Measurements from ENCODE around the gene TEKTIP1.
A peak's percentile ranks its signal among the peaks of the same experiment; 100 is the strongest.

The TEKTIP1 gene

DNA sequence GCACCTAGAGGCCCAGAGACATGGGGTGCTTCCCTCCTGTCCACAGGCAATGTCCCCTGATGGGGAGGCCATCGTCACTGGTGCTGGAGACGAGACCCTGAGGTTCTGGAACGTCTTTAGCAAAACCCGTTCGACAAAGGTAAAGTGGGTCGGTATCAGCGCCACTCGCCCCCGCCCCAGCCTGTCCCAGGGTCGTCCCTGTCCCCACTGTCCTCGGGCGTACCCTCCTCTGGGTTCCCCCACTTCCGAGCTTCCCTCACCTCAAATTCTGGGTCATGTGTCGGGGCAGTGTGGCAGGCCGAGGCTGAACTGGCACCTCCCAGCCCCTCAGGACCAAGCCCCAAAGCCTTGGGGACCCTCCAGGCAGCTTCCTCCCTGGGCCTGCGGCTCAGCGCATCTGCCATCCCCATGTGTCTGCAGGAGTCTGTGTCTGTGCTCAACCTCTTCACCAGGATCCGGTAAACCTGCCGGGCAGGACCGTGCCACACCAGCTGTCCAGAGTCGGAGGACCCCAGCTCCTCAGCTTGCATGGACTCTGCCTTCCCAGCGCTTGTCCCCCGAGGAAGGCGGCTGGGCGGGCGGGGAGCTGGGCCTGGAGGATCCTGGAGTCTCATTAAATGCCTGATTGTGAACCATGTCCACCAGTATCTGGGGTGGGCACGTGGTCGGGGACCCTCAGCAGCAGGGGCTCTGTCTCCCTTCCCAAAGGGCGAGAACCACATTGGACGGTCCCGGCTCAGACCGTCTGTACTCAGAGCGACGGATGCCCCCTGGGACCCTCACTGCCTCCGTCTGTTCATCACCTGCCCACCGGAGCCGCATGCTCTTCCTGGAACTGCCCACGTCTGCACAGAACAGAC, 4.4 kb upstream of the TEKTIP1 start:
- intact Hi-C loops (cut with DNase I) = no loop called here
- DNase-seq = peak in 1 of 10 donors; percentile 76

GRCh38 chr19:3535235-3535535, 3.8 kb upstream of the TEKTIP1 start:
- intact Hi-C loops (cut with DNase I) = no loop called here
- DNase-seq = no peak

GRCh38 chr19:3535563-3535965, 3.4 kb upstream of the TEKTIP1 start:
- intact Hi-C loops (cut with DNase I) = no loop called here
- DNase-seq = peak in 1 of 10 donors; percentile 73

DNA sequence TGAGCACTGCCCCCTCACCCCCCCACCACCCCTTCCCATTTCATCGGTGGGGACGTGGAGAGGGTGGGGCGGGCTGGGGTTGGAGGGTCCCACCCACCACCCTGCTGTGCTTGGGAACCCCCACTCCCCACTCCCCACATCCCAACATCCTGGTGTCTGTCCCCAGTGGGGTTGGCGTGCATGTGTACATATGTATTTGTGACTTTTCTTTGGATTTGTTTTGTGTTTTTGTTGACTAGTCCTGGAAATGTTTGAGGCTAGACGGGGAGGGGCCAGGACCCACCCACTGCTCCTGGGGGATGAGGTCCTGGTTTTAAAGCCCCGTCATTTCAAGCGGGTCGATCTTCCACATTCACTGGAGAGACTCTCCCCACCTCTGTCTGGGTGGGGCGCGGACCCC, 3.0 kb upstream of the TEKTIP1 start:
- no peak for DNase-seq
- intact Hi-C loops (cut with DNase I) = no loop called here

- peak in 9 of 10 donors; percentile 43 to 97 (median 64) for DNase-seq
- intact Hi-C loops (cut with DNase I) = no loop called here
These were observed 2.4 kb upstream of the TEKTIP1 start for GRCh38 chr19:3536429-3537100.

DNA sequence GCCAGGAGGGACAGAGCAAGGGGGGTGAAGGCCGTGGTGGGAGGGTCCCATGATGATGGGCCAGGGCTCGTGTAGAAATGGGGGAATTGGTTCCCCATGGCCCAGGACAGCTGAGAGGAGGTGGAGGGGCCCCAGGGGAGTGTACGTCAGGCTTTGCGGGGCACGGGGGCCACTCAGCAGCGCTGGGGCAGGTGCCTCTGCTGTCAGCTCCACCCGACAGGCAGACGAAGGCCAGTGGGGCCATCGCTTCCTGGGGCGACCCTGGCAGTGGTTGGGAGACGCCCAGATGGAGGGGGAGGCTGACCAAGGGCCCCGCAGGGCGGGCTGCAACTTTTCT, 1.9 kb upstream of the TEKTIP1 start:
- peak in 1 of 10 donors; percentile 72 for DNase-seq
- intact Hi-C loops (cut with DNase I) = no loop called here

GRCh38 chr19:3537438-3538240, 1.3 kb upstream of the TEKTIP1 start:
- peak in 1 of 10 donors; percentile 76 for DNase-seq

GRCh38 chr19:3538258-3538929, 580 bp upstream of the TEKTIP1 start:
- DNase-seq = peak in 1 of 10 donors; percentile 61
- intact Hi-C loops (cut with DNase I) = no loop called here

More at GRCh38 chr19:3537438-3538240, 1.3 kb upstream of the TEKTIP1 start:
- intact Hi-C loops (cut with DNase I) = no loop called here

GRCh38 chr19:3539756-3540118, 763 bp downstream of the TEKTIP1 start:
- no peak for DNase-seq
- intact Hi-C loops (cut with DNase I) = no loop called here

DNA sequence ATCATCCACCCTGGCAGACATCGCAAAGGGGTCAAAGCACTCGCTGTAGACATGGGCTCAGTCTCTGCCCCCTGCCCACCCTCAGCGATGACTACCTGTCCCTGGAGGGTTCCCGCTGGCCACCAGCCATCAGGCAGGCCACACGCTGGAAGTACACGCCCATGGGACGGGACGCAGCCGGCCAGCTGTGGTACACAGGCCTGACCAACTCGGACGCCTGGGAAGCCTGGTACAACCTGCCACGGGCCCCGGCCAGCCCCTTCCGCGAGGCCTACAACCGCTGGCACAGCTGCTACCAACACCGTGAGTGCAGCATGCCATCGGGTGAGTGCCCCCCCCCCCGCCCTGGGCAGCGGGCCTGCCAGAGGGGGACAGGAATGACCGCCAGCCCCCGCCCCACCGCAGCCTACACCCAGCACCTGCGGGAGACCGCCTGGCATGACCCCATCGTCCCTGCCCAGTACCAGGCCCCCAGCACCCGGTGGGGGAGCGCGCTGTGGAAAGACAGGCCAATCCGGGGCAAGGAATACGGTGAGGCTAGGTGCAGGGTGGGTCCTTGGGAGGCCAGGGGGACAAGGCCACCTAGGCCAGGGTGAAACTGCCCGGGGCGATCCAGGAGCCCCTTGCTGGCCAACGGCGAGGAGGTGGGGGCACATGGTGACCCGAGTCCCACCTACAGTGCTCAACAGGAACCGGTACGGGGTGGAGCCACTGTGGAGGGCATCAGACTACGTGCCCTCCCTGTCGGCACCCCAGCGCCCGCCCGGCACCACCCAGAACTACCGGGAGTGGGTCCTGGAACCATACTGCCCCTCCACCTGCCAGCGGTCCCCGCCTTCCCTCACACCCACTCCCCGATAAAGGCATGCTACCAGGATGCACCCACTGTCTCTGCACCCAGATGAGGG, 4.4 kb downstream of the TEKTIP1 start:
- peak in 8 of 10 donors; percentile 39 to 95 (median 71) for DNase-seq
- intact Hi-C loops (cut with DNase I) = no loop called here

GRCh38 chr19:3544058-3544376, 5.0 kb downstream of the TEKTIP1 start:
- intact Hi-C loops (cut with DNase I) = no loop called here
- peak in 1 of 10 donors; percentile 40 for DNase-seq

DNA sequence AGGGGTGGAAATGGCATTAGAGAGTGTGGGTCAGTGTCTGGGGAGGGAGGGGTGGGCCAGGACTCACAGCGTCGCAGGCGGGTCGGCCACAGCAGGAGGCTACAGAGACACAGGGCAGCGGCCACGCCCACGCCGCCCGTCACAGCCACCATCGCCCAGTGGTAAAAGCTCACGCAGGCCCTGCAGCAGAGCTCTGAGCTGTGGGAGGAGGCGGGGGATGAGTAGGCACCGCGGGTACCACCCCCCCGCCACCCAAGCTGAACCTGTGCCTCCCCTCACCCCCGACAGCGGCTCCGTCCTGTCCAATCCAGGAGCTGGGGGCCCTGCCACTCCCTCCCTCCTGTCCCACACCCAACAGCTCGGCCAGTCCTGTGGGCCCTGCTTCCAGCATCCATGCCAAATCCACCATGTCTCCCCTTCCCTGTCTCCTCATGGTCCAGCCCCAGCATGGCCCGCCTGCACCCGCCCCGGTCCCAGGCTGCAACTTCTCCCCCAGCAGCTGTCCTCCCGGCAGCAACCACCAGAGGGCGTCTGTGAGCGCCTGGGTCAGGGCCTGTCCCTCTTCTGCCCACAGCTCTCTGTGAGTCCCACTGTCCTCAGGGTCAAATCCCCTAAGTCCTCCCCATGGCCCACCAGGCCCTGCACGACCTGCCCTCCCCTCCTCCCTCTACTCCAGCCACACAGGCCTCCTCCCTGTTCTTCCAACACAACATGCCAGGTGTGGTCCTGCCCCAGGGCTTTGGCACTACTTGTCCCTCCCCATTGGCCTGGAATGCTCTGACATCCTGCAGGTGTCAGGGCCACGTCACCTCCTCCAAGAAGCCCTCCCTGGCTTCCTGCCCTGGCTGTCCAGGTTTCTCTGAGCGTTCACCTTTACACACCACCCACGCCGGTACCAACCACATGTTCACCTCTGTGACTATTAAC, 6.0 kb downstream of the TEKTIP1 start:
- peak; percentile 73 to 98 (median 89) for DNase-seq
- intact Hi-C loops (cut with DNase I) = loop anchor here (1.0 kb wide), 1 partner anchor 73 kb away; no protein-coding TSS in a partner anchor

DNA sequence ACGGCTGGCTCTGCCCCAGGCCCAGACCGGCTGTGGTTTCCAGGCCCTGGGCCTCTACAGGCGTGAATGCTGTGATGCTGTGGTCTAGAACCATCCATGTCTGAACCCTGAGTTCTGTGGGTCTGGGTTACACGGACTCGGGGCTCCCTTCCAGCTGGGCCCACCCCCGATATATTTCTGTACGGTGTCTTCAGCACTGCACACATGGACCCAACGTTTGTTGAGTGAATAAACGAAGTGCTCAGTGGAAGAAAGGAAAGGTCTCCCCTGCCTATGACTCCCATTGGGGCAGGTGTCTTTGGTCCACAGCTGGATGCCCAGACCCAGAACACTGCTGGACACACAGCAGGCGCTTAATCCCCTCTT, 6.7 kb downstream of the TEKTIP1 start:
- intact Hi-C loops (cut with DNase I) = loop anchor here (1.0 kb wide), 1 partner anchor 73 kb away; no protein-coding TSS in a partner anchor
- DNase-seq = no peak

- intact Hi-C loops (cut with DNase I) = no loop called here
- DNase-seq = peak in 1 of 10 donors; percentile 80
These were observed 7.1 kb downstream of the TEKTIP1 start for GRCh38 chr19:3546119-3546518.

DNA sequence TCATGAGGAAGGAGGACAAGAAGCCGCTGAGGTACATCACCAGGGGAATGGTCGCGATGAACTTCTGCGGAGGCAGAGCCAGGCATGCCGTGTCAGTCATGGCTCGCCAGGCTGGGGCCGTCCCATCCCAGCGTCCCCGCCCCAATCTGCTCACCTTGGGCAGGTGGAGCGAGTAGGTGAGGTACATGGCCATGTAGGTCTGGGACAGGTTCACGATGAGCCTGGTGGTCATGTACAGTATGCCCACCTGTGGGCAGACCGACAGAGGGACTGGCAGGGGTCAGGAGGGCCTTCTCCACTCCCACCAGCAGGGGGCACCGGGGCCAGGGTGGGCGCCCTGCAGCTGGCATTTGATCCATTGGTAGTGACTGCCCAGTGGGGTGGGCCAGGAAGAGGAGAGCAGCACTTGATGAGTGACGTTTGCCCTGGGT, 8.3 kb downstream of the TEKTIP1 start:
- intact Hi-C loops (cut with DNase I) = no loop called here

GRCh38 chr19:3547767-3548282, 8.9 kb downstream of the TEKTIP1 start:
- peak in 1 of 10 donors; percentile 83 for DNase-seq
- intact Hi-C loops (cut with DNase I) = no loop called here

More for the DNA sequence above, 8.3 kb downstream of the TEKTIP1 start:
- DNase-seq = peak in 1 of 10 donors; percentile 84

GRCh38 chr19:3548606-3549005, 9.6 kb downstream of the TEKTIP1 start:
- intact Hi-C loops (cut with DNase I) = no loop called here
- DNase-seq = peak in 3 of 10 donors; percentile 41 to 88 (median 82)

GRCh38 chr19:3549816-3550215, 10.8 kb downstream of the TEKTIP1 start:
- no peak for DNase-seq
- intact Hi-C loops (cut with DNase I) = loop anchor here (10.0 kb wide), 1 partner anchor 165 kb away; no protein-coding TSS in a partner anchor

Measured in posterior cingulate gyrus (tissue), 11 donors.